Fibroblast of the aortic adventitia (primary cell): Measurements from ENCODE around the gene CACNA2D3. TPM values are rescaled to one million over a fixed set of nuclear protein-coding genes. Genes with fewer than 3 reads are reported as not detected.

Experiments used
- DNase-seq: peaks from one replicate; pipeline ENCODE4 v3.0.0-alpha.2; 2010; ENCODE audit warnings: low read depth
- H3K4me3 ChIP-seq: 2 replicates; pipeline ENCODE4 v1.5.1; 2011; ENCODE audit warnings: low read depth, mild to moderate bottlenecking, control low read depth, low read length, moderate library complexity
- CTCF ChIP-seq: IDR thresholded peaks from 2 replicates; pipeline ENCODE4 v1.5.1; 2011; ENCODE audit warnings: mild to moderate bottlenecking, low read length, control low read depth, inconsistent platforms; ENCODE audit not compliant: insufficient read depth
- total RNA-seq: library from RNA; depleted of rRNA; stranded (reverse); fragments of >200 nt; gene quantifications from 2 replicates; pipeline ENCODE4 v1.2.3, GENCODE V29; 2012; ENCODE audit warnings: low replicate concordance

The CACNA2D3 gene
- total RNA-seq, 1 donor: 0.45 TPM

GRCh38 chr3:54433846-54434245 lies 311.5 kb downstream of the CACNA2D3 start:
- H3K4me3 ChIP-seq: no peak overlapping the region
- no peak for TF ChIP-seq CTCF
- no peak for DNase-seq

GRCh38 chr3:54434756-54435155 lies 312.4 kb downstream of the CACNA2D3 start:
- no peak overlapping the region for H3K4me3 ChIP-seq
- no peak for DNase-seq
- TF ChIP-seq CTCF: no peak

GRCh38 chr3:54437271-54437670 lies 314.9 kb downstream of the CACNA2D3 start:
- no peak overlapping the region for H3K4me3 ChIP-seq
- DNase-seq: no peak
- TF ChIP-seq CTCF: no peak

- no peak for DNase-seq
- no peak for TF ChIP-seq CTCF
Observed at GRCh38 chr3:54443561-54444161, 321.3 kb downstream of the CACNA2D3 start.

GRCh38 chr3:54445630-54446029 lies 323.3 kb downstream of the CACNA2D3 start:
- TF ChIP-seq CTCF: no peak

More at GRCh38 chr3:54443561-54444161, 321.3 kb downstream of the CACNA2D3 start:
- H3K4me3 ChIP-seq: no peak overlapping the region

GRCh38 chr3:54447427-54447826 lies 325.1 kb downstream of the CACNA2D3 start:
- no peak overlapping the region for H3K4me3 ChIP-seq
- DNase-seq: no peak
- no peak for TF ChIP-seq CTCF

More at GRCh38 chr3:54445630-54446029, 323.3 kb downstream of the CACNA2D3 start:
- no peak for DNase-seq
- no peak overlapping the region for H3K4me3 ChIP-seq

- TF ChIP-seq CTCF: no peak
- no peak overlapping the region for H3K4me3 ChIP-seq
- DNase-seq: no peak
Observed at GRCh38 chr3:54454806-54455205, 332.5 kb downstream of the CACNA2D3 start.
